ENCODE data around the gene MITD1. TPM values are rescaled to one million over a fixed set of nuclear protein-coding genes. Genes with fewer than 3 reads are reported as not detected.
"Not testable (repeated sequence)": the region's sequence is repeated elsewhere in the genome, so short reads cannot be mapped to it uniquely, and the experiment has no call there.

The MITD1 gene
- total RNA-seq, 2 donors from 2014 or later, result 18.2 to 19.4 TPM

DNA sequence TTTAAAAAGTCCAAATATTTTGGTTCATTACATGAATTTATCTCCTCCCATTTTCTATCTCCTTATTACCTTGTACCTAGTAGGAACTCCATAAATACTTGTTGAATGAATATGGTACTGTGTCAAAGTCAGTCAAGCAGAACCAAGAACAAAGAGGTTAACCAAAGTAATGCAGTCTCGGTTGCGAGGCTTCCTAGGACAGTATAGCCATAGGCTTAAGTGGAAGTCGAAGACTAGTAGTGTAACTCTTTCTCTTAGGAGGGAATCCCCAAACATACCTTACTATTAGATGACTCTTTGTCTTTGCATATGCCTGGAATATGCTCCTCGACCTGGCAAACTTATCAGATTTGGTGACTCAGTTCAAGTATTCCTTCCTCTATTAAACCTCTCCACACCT is 21.3 kb downstream of the MITD1 start:
- DNase-seq, result no peak
- no peak for ATAC-seq
- intact Hi-C loops (cut with DNase I, micrococcal nuclease), result no loop called here

DNA sequence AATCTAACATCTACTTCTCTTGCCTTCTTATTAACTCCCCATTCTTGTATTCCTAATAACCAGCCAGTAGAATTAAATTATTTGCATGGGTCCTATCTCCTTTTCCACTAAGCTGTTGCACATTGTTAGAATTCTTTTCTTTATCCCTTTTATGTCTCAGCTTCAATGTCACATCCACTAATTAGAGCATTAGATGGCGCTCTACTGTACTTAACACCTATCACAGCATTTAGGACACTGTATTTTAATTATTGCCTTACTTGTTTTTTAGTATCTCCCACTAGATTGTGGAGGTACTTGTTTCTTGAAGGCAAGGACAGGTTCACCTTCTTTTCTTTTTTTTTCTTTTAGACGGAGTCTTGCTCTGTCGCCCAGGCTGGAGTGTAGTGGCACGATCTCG is 22.3 kb downstream of the MITD1 start:
- intact Hi-C loops (cut with DNase I, micrococcal nuclease), result no loop called here
- ATAC-seq (no peak), DNase-seq (no peak)

DNA sequence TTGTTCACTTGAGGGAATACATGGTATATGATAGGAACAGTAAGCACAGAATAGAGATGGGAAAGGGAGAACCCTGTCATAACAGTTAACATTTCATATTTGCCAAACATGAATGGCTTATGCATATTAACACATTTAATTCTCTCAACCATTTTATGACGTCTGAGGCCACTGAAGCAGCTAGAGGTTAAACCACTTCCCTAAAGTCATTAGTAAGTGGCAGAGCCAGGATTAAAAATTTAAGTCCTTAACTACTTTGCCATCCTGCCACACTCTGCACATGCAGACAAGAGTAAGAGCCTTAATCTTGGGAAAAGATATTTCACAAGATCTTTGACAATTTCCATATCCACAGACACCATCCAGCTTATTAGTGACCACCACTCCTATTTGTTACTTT is 24.0 kb downstream of the MITD1 start:
- ATAC-seq (no peak), DNase-seq (no peak)
- intact Hi-C loops (cut with DNase I, micrococcal nuclease), result no loop called here

DNA sequence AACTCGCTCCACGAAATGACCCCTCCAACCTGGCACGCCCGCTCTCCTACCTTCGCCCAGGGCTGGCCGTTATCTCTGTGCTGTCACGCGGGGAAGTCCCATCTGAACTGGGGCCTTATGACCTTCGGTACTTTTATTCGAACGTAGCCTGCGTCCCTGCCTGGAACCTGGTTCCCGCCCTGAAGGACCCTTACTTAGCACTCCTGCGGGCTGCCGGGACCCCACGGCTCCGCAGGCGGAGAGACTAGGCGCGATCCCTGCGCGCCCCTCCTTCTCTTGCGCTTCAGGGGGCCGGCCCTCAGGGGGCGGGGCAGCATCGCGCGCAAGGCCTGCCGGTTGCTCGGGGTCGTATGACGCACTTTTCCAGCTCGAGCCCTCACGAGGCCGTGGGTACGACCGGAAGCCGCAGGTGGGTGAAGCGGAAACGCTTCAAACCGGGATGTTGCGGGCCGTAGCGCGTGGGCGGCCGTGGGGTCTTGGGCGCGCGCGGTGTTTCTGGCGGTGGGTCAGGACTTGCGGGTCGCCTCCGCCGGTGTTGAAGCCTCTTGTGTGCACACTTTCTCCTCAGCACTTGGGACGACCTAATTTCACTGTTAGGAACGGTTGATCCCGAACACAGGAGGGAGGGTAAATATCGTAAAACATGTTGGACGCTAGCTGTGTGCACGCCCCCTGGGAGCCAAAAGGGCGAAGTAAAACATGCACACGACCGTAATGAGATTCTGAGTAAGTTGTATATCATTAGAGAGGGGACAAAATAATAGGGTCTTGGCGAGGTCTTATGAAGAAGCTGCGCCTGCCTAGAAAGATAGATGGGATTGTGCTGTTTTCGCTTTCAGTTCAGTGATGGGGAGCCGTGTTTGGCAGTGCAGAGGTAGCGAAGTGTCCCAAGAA is 26.0 kb downstream of the MITD1 start, which contains the start of the genes LIPT1 and TSGA10:
LIPT1 (plus strand) TSS at position 325 of the 894 bp plus-strand sequence. CDS start 6,991 bp downstream, outside the sequence.
TSGA10 (minus strand) TSS at position 300 of the 894 bp plus-strand sequence. CDS start 45,503 bp downstream, outside the sequence.
- ATAC-seq, result peak; percentile 96
- peak; percentile 95 for DNase-seq
- intact Hi-C loops (cut with DNase I, micrococcal nuclease), result no loop called here

DNA sequence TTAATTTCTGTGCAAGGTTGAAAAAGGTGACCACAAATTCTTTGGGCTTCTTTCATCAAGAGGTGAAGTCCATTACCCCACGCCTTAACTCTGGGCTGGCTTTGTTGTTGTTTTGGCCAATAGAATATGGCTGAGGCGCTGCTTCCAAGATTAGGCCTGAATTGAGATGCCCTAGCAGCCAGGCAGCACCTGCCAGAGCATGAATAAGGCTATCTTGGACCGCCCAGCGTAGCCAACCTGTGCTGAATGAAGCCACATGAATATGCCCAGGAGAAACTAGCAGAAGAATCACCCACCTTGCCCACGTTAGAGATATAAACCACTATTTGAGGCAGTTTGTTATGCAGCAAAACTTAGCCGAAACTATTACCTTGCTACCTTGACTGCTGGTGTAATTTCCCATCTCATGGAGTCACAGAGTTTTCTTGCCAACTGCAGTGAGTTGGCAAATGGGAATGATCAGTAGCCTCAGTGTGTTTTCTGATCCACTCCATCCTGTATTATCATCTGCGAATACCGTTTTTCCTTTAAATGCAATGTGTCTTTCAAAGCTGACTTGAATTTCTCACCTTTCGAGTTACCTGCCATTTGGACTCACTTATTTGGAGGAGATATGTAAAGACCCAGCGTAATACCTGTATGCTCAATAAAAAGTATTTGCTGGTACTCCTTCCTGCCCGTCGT is 26.8 kb downstream of the MITD1 start:
- intact Hi-C loops (cut with DNase I, micrococcal nuclease), result no loop called here
- no peak for ATAC-seq
- DNase-seq, result peak in 1 of 2 donors; percentile 12

DNA sequence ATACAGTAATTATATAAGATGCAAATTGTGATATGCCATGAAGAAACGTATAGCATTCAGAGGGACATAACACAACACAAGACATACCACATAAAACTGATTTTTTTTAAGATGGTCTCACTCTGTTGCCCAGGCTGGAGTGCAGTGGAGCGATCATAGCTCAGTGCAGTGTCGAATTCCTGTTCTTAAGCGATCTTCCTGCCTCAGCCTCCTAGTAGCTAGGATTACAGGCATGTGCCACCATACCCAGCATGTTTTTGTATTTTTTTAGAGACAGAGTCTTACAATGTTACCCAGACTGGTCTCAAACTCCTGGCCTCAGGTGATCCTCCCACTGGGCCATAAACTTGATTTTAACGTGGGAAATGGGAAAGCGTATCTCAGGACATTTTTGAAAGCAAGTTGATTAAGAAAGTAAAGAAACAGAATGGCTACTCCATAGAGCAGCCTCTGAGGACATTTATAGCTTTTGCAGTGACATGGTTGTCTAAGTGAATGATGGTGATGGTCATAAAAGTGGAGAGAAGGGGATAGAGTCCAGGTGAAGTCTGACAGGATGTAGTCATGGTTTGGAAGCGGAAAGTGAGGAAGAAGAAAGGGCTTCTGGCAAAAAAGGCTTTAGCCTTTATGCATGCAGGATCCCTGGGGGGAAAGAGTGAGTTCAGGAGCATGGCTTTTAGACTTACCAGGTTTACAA is 28.5 kb downstream of the MITD1 start:
- DNase-seq (no peak), ATAC-seq (peak; percentile 27)
- intact Hi-C loops (cut with DNase I, micrococcal nuclease), result no loop called here

DNA sequence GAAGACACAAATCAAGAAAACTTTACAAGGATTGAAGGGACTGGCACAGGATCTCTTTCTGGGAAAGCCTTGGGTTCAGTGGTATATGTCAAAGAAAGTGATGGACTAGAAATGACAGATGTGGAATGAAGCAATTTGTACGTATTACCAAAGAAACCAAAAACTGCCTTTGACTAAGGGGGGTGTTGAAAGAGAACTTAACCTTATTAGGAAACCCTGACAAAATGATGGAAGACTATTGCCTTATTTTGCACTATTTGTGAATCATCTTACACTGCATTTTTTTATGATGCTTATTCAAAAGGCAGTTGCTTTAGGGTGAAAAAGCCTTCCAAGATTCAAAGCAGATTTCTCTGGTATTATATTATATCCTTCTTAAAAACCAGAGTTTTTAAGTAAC is 30.2 kb downstream of the MITD1 start:
- intact Hi-C loops (cut with DNase I, micrococcal nuclease), result no loop called here
- no peak for ATAC-seq

DNA sequence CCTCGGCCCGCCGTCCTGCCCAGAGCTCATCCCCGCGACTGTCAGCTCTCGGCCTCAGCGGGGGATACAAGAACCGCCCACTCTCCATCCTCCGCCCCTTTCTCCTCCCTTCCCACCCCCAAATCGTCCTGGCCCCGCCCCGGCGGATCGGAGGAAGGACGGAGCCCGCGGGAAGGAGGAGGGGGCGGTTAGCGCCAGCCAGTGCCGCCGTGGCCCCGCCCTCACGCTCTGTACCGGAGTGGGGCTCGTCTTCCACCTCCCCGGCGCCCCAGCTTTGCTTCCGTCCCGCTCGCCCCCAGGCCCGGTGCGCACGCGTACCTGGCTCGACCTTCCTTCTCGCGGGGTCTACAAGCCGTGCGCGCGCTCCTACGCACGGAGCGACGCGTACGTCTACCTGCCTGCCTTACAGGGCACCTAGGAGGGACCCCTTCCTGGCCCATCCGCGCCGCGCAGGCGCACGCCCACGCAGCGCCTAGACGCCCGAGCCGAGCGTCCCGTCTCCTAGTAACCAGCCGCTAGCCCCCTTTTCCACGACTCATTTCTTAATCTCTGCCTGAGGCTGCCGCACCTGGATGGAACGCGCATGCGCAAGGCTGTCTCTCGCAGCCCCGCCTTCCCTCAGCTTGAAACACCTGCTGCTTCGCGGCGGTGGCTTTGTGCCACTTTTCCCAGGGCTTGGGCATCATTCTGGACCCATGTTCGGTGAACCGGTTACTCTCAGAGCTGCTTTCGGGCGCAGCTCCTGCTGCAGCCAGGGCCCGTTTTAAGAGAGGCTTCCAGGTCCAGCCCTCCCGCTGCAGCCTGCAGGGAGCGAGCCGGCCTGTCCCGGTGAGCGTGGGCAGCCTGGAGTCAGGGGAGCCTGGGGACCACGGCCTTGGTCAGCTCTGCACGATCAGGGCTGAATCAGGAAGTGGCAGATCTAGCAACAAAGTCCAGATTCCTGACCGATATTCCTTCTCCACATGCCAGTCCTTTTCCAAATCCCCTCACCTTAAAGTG is 39.4 kb downstream of the MITD1 start, which contains the start of gene C2orf15:
C2orf15 (plus strand) TSS at position 598 of the 999 bp plus-strand sequence. CDS start 8,852 bp downstream, outside the sequence.
- ATAC-seq, result peak; percentile 91
- DNase-seq, result peak; percentile 96 to 98
- intact Hi-C loops (cut with DNase I, micrococcal nuclease), result loop anchor here in 1 of 2 donors (5.0 kb wide), 1 partner anchor 41 kb away; the partner anchor contains the start of genes MITD1 and MRPL30

More for the DNA sequence above, 30.2 kb downstream of the MITD1 start:
- DNase-seq, result no peak

DNA sequence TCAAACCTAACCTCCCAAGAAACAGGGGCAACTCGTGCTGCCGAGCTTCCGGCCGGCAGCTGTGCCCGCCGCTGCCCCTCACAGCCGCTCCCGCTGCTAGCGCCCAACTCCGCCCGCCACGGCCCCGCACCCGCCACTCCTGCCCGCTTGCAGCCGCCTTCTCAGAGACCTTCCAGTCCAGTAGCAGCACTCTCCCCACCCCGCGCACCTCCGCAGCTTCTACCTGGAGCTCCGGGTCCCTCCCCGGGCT is 40.1 kb downstream of the MITD1 start:
- intact Hi-C loops (cut with DNase I, micrococcal nuclease), result loop anchor here in 1 of 2 donors (5.0 kb wide), 1 partner anchor 42 kb away; the partner anchor contains the start of genes MITD1 and MRPL30
- ATAC-seq, result no peak
- DNase-seq, result no peak

DNA sequence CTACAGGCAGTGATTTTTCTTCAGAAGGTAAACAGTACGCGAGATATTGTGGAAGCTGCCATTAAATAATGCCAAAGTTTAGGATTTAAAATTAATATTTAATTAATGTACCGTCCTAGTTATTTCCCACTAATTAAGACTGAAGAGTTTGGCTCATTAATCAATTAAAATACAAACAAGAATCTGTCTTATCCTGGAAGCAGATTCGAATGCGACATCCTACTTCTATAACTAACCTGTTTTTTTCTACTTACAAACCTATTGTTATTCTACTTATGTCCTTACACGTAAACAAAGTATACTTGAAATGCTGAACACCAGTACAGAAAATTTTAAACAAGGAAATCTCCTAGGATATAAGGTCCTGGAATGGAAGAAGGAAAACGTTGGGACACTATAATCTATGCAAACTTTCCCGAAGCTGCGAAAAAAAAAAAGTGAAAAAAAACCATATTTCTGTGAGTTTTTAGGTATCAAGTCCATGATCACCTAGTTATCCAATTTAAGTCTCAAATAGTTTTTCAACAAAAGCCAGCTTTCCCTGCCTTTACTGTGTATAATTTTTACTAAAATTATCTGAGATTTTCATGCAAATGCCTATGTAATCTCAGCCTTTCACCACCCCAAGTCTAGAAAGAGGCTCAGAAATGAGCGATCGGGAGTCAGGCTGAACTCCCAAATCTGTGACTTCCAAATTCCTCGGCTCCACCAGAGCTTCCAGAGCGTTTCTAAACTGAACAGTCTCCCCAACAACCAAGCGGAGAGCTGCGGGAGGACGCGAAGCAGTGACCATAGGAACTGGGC is 40.6 kb downstream of the MITD1 start:
- ATAC-seq, result no peak
- intact Hi-C loops (cut with DNase I, micrococcal nuclease), result loop anchor here in 1 of 2 donors (5.0 kb wide), 1 partner anchor 42 kb away; the partner anchor contains the start of genes MITD1 and MRPL30
- DNase-seq, result no peak

DNA sequence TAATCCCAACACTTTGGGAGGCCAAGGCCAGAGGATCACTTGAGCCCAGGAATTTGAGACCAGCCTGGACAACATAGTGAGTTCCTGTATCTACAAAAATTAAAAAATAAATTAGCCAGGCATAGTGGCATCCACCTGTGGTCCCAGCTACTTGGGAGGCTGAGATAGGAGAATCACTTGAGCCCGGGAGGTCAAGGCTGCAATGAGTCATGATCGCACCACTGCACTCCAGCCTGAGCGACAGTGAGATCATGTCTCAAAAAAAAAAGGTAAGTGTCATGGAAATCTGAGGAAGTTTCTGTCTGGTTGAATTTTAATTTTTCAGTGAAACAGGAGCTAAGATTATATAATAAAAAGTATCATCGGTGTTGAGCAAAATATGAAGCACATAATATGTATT is 41.9 kb downstream of the MITD1 start:
- DNase-seq, result no peak
- ATAC-seq, result no peak
- intact Hi-C loops (cut with DNase I, micrococcal nuclease), result no loop called here

DNA sequence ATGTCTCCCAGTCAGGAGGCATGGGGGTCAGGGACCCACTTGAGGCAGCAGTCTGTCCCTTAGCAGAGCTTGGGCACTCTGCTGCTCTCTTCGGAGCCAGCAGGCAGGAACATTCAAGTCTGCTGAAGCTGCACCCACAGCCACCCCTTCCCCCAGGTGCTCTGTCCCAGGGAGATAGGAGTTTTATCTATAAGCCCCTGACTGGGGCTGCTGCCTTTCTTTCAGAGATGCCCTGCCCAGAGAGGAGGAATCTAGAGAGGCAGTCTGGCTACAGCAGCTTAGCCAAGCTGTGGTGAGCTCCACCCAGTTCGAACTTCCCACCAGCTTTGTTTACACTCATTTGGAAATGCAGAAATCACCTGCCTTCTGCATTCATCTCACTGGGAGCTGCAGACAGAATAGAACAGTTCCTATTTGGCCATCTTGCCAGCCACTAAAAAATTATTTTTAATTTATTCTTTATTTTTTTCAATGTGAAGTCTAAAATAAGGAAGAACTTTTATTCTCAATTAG is 45.8 kb downstream of the MITD1 start:
- ATAC-seq; DNase-seq; intact Hi-C loops (cut with DNase I, micrococcal nuclease): not testable (repeated sequence)

DNA sequence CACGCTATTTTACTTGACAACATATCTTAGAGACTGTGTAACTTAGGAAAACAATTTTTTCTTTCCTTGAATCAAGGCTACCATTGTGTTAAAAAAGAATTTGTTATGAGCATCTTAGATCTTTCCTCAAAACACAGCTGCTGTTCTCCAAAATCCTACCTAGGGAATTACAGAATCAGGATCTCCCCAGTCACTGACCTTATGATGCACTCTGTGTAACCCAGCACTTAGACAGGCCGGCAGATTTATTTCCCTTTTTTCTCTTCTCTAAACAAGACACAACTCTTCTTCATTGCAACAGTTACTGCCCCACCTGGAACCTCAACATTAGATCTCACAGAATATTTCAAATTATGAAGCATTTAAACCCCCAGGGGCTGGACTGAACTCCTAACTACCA is 52.9 kb downstream of the MITD1 start:
- DNase-seq, result no peak
- intact Hi-C loops (cut with DNase I, micrococcal nuclease), result no loop called here
- ATAC-seq, result no peak

Data from left colon (tissue), 2 donors.